Skeletal muscle tissue (tissue), 1 donor: ENCODE data around the gene ZNF418. TPM values are rescaled to one million over a fixed set of nuclear protein-coding genes. Genes with fewer than 3 reads are reported as not detected.

ENCODE experiments used
- total RNA-seq: library from RNA; depleted of rRNA; stranded (reverse); fragments of >200 nt; gene quantifications from one replicate; pipeline ENCODE4 v1.2.3, GENCODE V29; 2014

ZNF418 gene
- total RNA-seq, 1 donor from 2014 or later, result 17.2 TPM

Other genes starting within 250 kb of the ZNF418 start
- gene ZNF154, start 226.2 kb downstream of the ZNF418 start, total RNA-seq, result 7.3 TPM
- 15.1 TPM for gene ZNF671, start 207.8 kb downstream of the ZNF418 start, total RNA-seq
- gene ZNF776, start 188.6 kb downstream of the ZNF418 start, total RNA-seq, result 18.3 TPM
- gene ZNF586, start 165.7 kb downstream of the ZNF418 start, total RNA-seq, result 27.1 TPM
- gene ZNF552, start 120.5 kb downstream of the ZNF418 start, total RNA-seq, result 7.3 TPM
- 17.2 TPM for gene ZNF587B, start 105.1 kb downstream of the ZNF418 start, total RNA-seq
- 18.8 TPM for gene ZNF587, start 85.5 kb downstream of the ZNF418 start, total RNA-seq
- 13.0 TPM for gene ZNF814, start 46.4 kb downstream of the ZNF418 start, total RNA-seq
- 14.1 TPM for gene ZNF417, start 18.8 kb downstream of the ZNF418 start, total RNA-seq
- 12.0 TPM for gene ZNF256, start 12.3 kb upstream of the ZNF418 start, total RNA-seq
- not detected for gene C19orf18, start 39.1 kb upstream of the ZNF418 start, total RNA-seq
- 15.1 TPM for gene ZNF606, start 67.4 kb upstream of the ZNF418 start, total RNA-seq
- not detected for gene ZSCAN1, start 98.6 kb upstream of the ZNF418 start, total RNA-seq
- 10.4 TPM for gene ZNF135, start 123.9 kb upstream of the ZNF418 start, total RNA-seq
- gene ZSCAN18, start 162.8 kb upstream of the ZNF418 start, total RNA-seq, result 50.6 TPM
- gene ZNF329, start 215.4 kb upstream of the ZNF418 start, total RNA-seq, result 16.2 TPM
- gene ZNF274, start 247.7 kb upstream of the ZNF418 start, total RNA-seq, result 11.0 TPM